Measurements from ENCODE around the gene HBG1.

DNA sequence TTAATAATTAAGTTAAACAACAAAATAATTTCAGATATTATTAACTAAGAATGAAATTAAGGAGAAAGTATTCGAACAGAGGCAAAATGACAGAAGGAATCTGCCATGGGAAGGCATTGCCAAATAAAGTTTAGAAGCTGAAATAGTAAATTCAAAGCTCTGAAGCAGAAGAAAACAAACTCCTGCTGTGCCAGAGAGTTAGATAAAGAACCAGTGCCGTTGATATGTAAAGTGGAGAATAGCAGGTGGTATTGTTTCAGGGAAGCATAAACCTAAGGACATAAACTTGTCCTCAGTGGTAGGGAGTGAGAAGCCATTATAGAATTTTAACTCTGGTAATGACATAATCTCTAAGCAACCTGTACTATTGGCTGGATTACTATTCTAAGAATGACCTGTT lies 7.6 kb upstream of the HBG1 start:
- TF ChIP-seq EZH2phosphoT487 (IDR thresholded peaks at IDR 0.05; ENCODE audit: unreplicated experiment) (no peak), JUNB (IDR thresholded peaks at IDR 0.05; ENCODE audit: unreplicated experiment) (no peak), EZH2 (IDR thresholded peaks at IDR 0.05; ENCODE audit: low read depth, unreplicated experiment) (no peak), CTCF (conservative IDR thresholded peaks at IDR 0.05; ENCODE audit: low read depth in 2 of 2) (no peak), POLR2AphosphoS5 (IDR thresholded peaks at IDR 0.05; ENCODE audit: low read depth) (no peak), ZNF114 (CRISPR knock-in tag; IDR thresholded peaks at IDR 0.05) (no peak), CREB1 (CRISPR knock-in tag; IDR thresholded peaks at IDR 0.05; ENCODE audit: low read depth) (no peak)
- TF ChIP-seq, protein P1, sequence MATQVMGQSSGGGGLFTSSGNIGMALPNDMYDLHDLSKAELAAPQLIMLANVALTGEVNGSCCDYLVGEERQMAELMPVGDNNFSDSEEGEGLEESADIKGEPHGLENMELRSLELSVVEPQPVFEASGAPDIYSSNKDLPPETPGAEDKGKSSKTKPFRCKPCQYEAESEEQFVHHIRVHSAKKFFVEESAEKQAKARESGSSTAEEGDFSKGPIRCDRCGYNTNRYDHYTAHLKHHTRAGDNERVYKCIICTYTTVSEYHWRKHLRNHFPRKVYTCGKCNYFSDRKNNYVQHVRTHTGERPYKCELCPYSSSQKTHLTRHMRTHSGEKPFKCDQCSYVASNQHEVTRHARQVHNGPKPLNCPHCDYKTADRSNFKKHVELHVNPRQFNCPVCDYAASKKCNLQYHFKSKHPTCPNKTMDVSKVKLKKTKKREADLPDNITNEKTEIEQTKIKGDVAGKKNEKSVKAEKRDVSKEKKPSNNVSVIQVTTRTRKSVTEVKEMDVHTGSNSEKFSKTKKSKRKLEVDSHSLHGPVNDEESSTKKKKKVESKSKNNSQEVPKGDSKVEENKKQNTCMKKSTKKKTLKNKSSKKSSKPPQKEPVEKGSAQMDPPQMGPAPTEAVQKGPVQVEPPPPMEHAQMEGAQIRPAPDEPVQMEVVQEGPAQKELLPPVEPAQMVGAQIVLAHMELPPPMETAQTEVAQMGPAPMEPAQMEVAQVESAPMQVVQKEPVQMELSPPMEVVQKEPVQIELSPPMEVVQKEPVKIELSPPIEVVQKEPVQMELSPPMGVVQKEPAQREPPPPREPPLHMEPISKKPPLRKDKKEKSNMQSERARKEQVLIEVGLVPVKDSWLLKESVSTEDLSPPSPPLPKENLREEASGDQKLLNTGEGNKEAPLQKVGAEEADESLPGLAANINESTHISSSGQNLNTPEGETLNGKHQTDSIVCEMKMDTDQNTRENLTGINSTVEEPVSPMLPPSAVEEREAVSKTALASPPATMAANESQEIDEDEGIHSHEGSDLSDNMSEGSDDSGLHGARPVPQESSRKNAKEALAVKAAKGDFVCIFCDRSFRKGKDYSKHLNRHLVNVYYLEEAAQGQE (IDR thresholded peaks at IDR 0.05; ENCODE audit: unreplicated experiment) = no peak

All from GM23338 (cell line).